HepG2 (cell line): ENCODE results near the gene LPCAT4. TPM values are rescaled to one million over a fixed set of nuclear protein-coding genes. Genes with fewer than 3 reads are reported as not detected.

Experiments
- AFF4 ChIP-seq: sonication (generic); formaldehyde crosslinking; IDR thresholded peaks from 2 replicates; pipeline ENCODE4 v1.4.0; 2020; ENCODE audit warnings: missing genetic modification reagents
- EZH2 ChIP-seq: conservative IDR thresholded peaks from 2 replicates; pipeline ENCODE4 v1.6.1; 2012; ENCODE audit warnings: mild to moderate bottlenecking, low read depth, low read length, moderate library complexity
- GABPA ChIP-seq, 2 experiments: IDR thresholded peaks; 2 replicates each; pipeline ENCODE4 v1.6.1; 2011 to 2016; ENCODE audit warnings: low read depth in 2 of 2, low read length in 1 of 2, missing biosample characterization in 1 of 2, missing genetic modification characterization in 1 of 2
- HES4 ChIP-seq: sonication (generic); formaldehyde crosslinking; IDR thresholded peaks from 2 replicates; pipeline ENCODE4 v1.9.0; 2021; ENCODE audit warnings: mild to moderate bottlenecking, missing genetic modification reagents, borderline replicate concordance
- KMT2B ChIP-seq: IDR thresholded peaks from 2 replicates; pipeline ENCODE4 v1.6.1; 2016; ENCODE audit warnings: missing genetic modification reagents, missing compliant biosample characterization
- MEF2D ChIP-seq: sonication (generic); formaldehyde crosslinking; IDR thresholded peaks from 2 replicates; pipeline ENCODE4 v1.5.1; 2020; ENCODE audit warnings: mild to moderate bottlenecking, missing genetic modification reagents
- MEIS1 ChIP-seq: sonication (generic); formaldehyde crosslinking; IDR thresholded peaks from 2 replicates; pipeline ENCODE4 v1.9.0; 2021; ENCODE audit warnings: mild to moderate bottlenecking, missing genetic modification reagents, moderate library complexity, borderline replicate concordance
- NFKB2 ChIP-seq: sonication (generic); formaldehyde crosslinking; IDR thresholded peaks from 2 replicates; pipeline ENCODE4 v1.4.0; 2020; ENCODE audit warnings: missing genetic modification reagents, borderline replicate concordance
- RAD21 ChIP-seq: fragments of 450-650 bp; formaldehyde crosslinking; IDR thresholded peaks from 2 replicates; pipeline ENCODE4 v1.5.0; 2020; ENCODE audit warnings: mild to moderate bottlenecking
- RAD51 ChIP-seq: fragments of 450-650 bp; IDR thresholded peaks from 2 replicates; pipeline ENCODE4 v1.6.1; 2016; ENCODE audit warnings: borderline replicate concordance
- REST ChIP-seq, 2 experiments: IDR thresholded peaks; 2 replicates each; pipeline ENCODE4 v1.6.1; 2011 to 2012; ENCODE audit warnings: low read length in 2 of 2, borderline replicate concordance in 1 of 2, low read depth in 1 of 2, mild to moderate bottlenecking in 1 of 2, moderate library complexity in 1 of 2
- SMARCC2 ChIP-seq: fragments of 450-650 bp; IDR thresholded peaks from 2 replicates; pipeline ENCODE4 v1.6.1; 2017; ENCODE audit warnings: antibody characterized with exemption, mild to moderate bottlenecking
- TFDP1 ChIP-seq: IDR thresholded peaks from 2 replicates; pipeline ENCODE4 v1.6.1; 2016; ENCODE audit warnings: missing compliant biosample characterization, missing genetic modification reagents, borderline replicate concordance
- U2AF2 ChIP-seq: fragments of 200-400 bp; formaldehyde crosslinking; IDR thresholded peaks from 2 replicates; pipeline ENCODE4 v1.6.1; 2017; ENCODE audit warnings: low read depth, mild to moderate bottlenecking, low read length
- ZKSCAN1 ChIP-seq: fragments of 150-350 bp; IDR thresholded peaks from 2 replicates; pipeline ENCODE4 v1.6.1; 2014; ENCODE audit warnings: low read length
- ZNF3 ChIP-seq: IDR thresholded peaks from 2 replicates; pipeline ENCODE4 v1.7.0; 2017; ENCODE audit warnings: inconsistent platforms
- ZNF34 ChIP-seq: sonication (generic); formaldehyde crosslinking; IDR thresholded peaks from 2 replicates; pipeline ENCODE4 v1.4.0; 2020; ENCODE audit warnings: mild to moderate bottlenecking, missing genetic modification reagents, borderline replicate concordance
- ZNF572 ChIP-seq: sonication (generic); formaldehyde crosslinking; IDR thresholded peaks from 2 replicates; pipeline ENCODE4 v1.5.1; 2020; ENCODE audit warnings: mild to moderate bottlenecking, missing genetic modification reagents
- ZNF629 ChIP-seq: sonication (generic); formaldehyde crosslinking; conservative IDR thresholded peaks from 2 replicates; pipeline ENCODE4 v1.5.0; 2020; ENCODE audit warnings: missing genetic modification reagents
- ZNF678 ChIP-seq: sonication (generic); formaldehyde crosslinking; IDR thresholded peaks from 2 replicates; pipeline ENCODE4 v1.4.0; 2020; ENCODE audit warnings: mild to moderate bottlenecking, missing genetic modification reagents
- ZNF720 ChIP-seq: sonication (generic); formaldehyde crosslinking; IDR thresholded peaks from 2 replicates; pipeline ENCODE4 v1.4.0; 2020; ENCODE audit warnings: missing genetic modification reagents
- ZNF724P ChIP-seq: sonication (generic); formaldehyde crosslinking; IDR thresholded peaks from 2 replicates; pipeline ENCODE4 v1.8.0; 2022; ENCODE audit warnings: missing genetic modification reagents, borderline replicate concordance
- polyA plus RNA-seq, 8 experiments: library from polyadenylated mRNA; depleted of rRNA in 3 of 8; stranded (reverse) in 7 of 8; unstranded in 1 of 8; fragments of >200 nt; fragmentation: Illumina TruSeq in 4 of 8; extraction: Trizol in 4 of 8; gene quantifications; 2 replicates each; pipeline versions ENCODE4 v1.2.1 to v1.2.3, GENCODE V29; 2011 to 2016; ENCODE audit warnings: low read depth in 4 of 8, missing spikeins in 1 of 8, mixed read lengths in 1 of 8; ENCODE audit not compliant: insufficient read depth in 1 of 8
- total RNA-seq, 5 experiments: library from RNA; depleted of rRNA; stranded (reverse); fragments of >200 nt; fragmentation: Illumina TruSeq; extraction: Trizol; gene quantifications; 2 replicates each; pipeline ENCODE4 v1.2.3, GENCODE V29; 2016; ENCODE audit warnings: low read depth in 1 of 5

The LPCAT4 gene
- total and polyA plus RNA-seq, 2 of the 13 experiments (the other 11 are each of a cell fraction or from before 2014, with no cell fraction given) = 8.1 to 57.1 TPM

- no peak for TF ChIP-seq AFF4
- TF ChIP-seq RAD21 (CRISPR knock-in tag) = no peak
- no peak for TF ChIP-seq ZNF572 (CRISPR knock-in tag)
- TF ChIP-seq ZNF720 (CRISPR knock-in tag) = no peak
- TF ChIP-seq MEF2D (CRISPR knock-in tag) = 0 out of 2 replicates have a peak, but pooled peaks have one; percentile 10
- peak; percentile 70 for TF ChIP-seq RAD51
- TF ChIP-seq ZNF678 = no peak
- TF ChIP-seq MEIS1 = no peak
- no peak for TF ChIP-seq ZNF3
- TF ChIP-seq TFDP1 (CRISPR knock-in tag) = no peak
- no peak for TF ChIP-seq ZNF724P (CRISPR knock-in tag)
- no peak for TF ChIP-seq NFKB2 (CRISPR knock-in tag)
- TF ChIP-seq REST (IDR thresholded peaks at IDR 0.05; ENCODE audit: borderline replicate concordance in 1 of 2, low read depth in 1 of 2, low read length in 2 of 2) = no peak
- TF ChIP-seq EZH2 = no peak
- no peak for TF ChIP-seq SMARCC2
- TF ChIP-seq HES4 (CRISPR knock-in tag) = no peak
- no peak for TF ChIP-seq ZNF34 (CRISPR knock-in tag)
- no peak for TF ChIP-seq U2AF2
- 0 out of 2 replicates have a peak, but pooled peaks have one; percentile 29 for TF ChIP-seq KMT2B (CRISPR knock-in tag)
- TF ChIP-seq GABPA (IDR thresholded peaks at IDR 0.05; ENCODE audit: low read depth, low read length) = no peak
- TF ChIP-seq GABPA (CRISPR knock-in tag; IDR thresholded peaks at IDR 0.05; ENCODE audit: low read depth) = peak; percentile 17; the same call in 1 of the 2 replicates
- TF ChIP-seq ZKSCAN1 = no peak
- no peak for TF ChIP-seq ZNF629
These were observed 48.5 kb downstream of the LPCAT4 start (continued) for GRCh38 chr15:34318277-34319079.
